ENCODE results near the gene KCNMA1.

GRCh38 chr10:77084431-77085144 is 553.0 kb downstream of the KCNMA1 start:
- no peak for TF ChIP-seq CTCF (IDR thresholded peaks at IDR 0.05; ENCODE audit: poor library complexity, severe bottlenecking)
- no peak for TF ChIP-seq REST (IDR thresholded peaks at IDR 0.05; ENCODE audit: borderline replicate concordance)
- no peak for TF ChIP-seq TAF1 (IDR thresholded peaks at IDR 0.05; ENCODE audit: low read depth)
- TF ChIP-seq SMC3 (conservative IDR thresholded peaks at IDR 0.05; ENCODE audit: poor library complexity): no peak
- TF ChIP-seq POLR2AphosphoS5 (IDR thresholded peaks at IDR 0.05): no peak
- no peak for TF ChIP-seq EZH2 (IDR thresholded peaks at IDR 0.05; ENCODE audit: borderline replicate concordance, insufficient read depth, low read length, poor library complexity, severe bottlenecking)
- no peak for TF ChIP-seq EP300 (conservative IDR thresholded peaks at IDR 0.05; ENCODE audit: poor library complexity, severe bottlenecking)
- TF ChIP-seq MXI1 (conservative IDR thresholded peaks at IDR 0.05; ENCODE audit: poor library complexity, severe bottlenecking): no peak

All from neural cell (in vitro differentiated cells).